ENCODE data around the gene MIPOL1. TPM values are rescaled to one million over a fixed set of nuclear protein-coding genes. Genes with fewer than 3 reads are reported as not detected.

Gene MIPOL1
- total and polyA plus RNA-seq, 2 of the 13 experiments (the other 11 are each of a cell fraction or from before 2014, with no cell fraction given) = 8.6 to 34.2 TPM

DNA sequence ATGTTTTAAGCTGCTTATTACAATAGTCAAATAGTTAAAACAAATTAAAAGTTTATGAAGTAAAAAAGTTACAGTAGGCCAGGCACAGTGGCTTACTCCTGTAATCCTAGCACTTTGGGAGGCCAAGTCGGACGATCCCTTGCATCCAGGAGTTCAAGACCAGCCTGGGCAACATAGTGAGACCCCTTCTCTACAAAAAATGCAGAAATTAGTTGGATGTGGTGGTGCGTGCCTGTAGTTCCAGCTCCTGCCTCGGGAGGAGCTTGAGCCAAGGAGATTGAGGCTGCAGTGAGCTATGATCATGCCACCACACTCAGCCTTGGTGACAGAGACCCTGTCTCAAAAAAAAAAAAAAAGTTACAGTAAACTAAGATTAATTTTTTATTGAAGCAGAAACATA, 142.6 kb downstream of the MIPOL1 start (continued):
- TF ChIP-seq MLXIP (CRISPR knock-in tag; IDR thresholded peaks at IDR 0.05; ENCODE audit: borderline replicate concordance) (no peak), ZBTB49 (CRISPR knock-in tag; IDR thresholded peaks at IDR 0.05; ENCODE audit: borderline replicate concordance) (no peak), ZBTB34 (CRISPR knock-in tag; IDR thresholded peaks at IDR 0.05) (no peak), SP5 (CRISPR knock-in tag; IDR thresholded peaks at IDR 0.05; ENCODE audit: borderline replicate concordance, low read depth) (no peak), KLF11 (CRISPR knock-in tag; IDR thresholded peaks at IDR 0.05) (no peak), ZNF552 (CRISPR knock-in tag; IDR thresholded peaks at IDR 0.05; ENCODE audit: borderline replicate concordance) (no peak), KAT8 (CRISPR knock-in tag; IDR thresholded peaks at IDR 0.05) (no peak), DNMT1 (CRISPR knock-in tag; IDR thresholded peaks at IDR 0.05) (no peak), ATRX (CRISPR knock-in tag; IDR thresholded peaks at IDR 0.05; ENCODE audit: borderline replicate concordance) (no peak), ADNP (CRISPR knock-in tag; IDR thresholded peaks at IDR 0.05) (peak; percentile 68; the same call in 1 of the 2 replicates), RELA (CRISPR knock-in tag; IDR thresholded peaks at IDR 0.05) (no peak), CTCF (CRISPR knock-in tag; IDR thresholded peaks at IDR 0.05) (peak; percentile 64), ZNF3 (CRISPR knock-in tag; IDR thresholded peaks at IDR 0.05) (no peak)
- TF ChIP-seq, protein P1, sequence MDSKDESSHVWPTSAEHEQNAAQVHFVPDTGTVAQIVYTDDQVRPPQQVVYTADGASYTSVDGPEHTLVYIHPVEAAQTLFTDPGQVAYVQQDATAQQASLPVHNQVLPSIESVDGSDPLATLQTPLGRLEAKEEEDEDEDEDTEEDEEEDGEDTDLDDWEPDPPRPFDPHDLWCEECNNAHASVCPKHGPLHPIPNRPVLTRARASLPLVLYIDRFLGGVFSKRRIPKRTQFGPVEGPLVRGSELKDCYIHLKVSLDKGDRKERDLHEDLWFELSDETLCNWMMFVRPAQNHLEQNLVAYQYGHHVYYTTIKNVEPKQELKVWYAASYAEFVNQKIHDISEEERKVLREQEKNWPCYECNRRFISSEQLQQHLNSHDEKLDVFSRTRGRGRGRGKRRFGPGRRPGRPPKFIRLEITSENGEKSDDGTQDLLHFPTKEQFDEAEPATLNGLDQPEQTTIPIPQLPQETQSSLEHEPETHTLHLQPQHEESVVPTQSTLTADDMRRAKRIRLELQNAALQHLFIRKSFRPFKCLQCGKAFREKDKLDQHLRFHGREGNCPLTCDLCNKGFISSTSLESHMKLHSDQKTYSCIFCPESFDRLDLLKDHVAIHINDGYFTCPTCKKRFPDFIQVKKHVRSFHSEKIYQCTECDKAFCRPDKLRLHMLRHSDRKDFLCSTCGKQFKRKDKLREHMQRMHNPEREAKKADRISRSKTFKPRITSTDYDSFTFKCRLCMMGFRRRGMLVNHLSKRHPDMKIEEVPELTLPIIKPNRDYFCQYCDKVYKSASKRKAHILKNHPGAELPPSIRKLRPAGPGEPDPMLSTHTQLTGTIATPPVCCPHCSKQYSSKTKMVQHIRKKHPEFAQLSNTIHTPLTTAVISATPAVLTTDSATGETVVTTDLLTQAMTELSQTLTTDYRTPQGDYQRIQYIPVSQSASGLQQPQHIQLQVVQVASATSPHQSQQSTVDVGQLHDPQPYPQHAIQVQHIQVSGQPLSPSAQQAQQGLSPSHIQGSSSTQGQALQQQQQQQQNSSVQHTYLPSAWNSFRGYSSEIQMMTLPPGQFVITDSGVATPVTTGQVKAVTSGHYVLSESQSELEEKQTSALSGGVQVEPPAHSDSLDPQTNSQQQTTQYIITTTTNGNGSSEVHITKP (CRISPR knock-in tag; IDR thresholded peaks at IDR 0.05; ENCODE audit: low read depth) = no peak
- TF ChIP-seq, protein P2, sequence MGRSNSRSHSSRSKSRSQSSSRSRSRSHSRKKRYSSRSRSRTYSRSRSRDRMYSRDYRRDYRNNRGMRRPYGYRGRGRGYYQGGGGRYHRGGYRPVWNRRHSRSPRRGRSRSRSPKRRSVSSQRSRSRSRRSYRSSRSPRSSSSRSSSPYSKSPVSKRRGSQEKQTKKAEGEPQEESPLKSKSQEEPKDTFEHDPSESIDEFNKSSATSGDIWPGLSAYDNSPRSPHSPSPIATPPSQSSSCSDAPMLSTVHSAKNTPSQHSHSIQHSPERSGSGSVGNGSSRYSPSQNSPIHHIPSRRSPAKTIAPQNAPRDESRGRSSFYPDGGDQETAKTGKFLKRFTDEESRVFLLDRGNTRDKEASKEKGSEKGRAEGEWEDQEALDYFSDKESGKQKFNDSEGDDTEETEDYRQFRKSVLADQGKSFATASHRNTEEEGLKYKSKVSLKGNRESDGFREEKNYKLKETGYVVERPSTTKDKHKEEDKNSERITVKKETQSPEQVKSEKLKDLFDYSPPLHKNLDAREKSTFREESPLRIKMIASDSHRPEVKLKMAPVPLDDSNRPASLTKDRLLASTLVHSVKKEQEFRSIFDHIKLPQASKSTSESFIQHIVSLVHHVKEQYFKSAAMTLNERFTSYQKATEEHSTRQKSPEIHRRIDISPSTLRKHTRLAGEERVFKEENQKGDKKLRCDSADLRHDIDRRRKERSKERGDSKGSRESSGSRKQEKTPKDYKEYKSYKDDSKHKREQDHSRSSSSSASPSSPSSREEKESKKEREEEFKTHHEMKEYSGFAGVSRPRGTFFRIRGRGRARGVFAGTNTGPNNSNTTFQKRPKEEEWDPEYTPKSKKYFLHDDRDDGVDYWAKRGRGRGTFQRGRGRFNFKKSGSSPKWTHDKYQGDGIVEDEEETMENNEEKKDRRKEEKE (IDR thresholded peaks at IDR 0.05) = no peak
